ENCODE measurements around the gene SIGLEC6. TPM values are rescaled to one million over a fixed set of nuclear protein-coding genes. Genes with fewer than 3 reads are reported as not detected.

SIGLEC6 gene
- total and polyA plus RNA-seq, 11 donors = 0.10 to 0.40 (median 0.24) TPM; not detected in 5

- TF ChIP-seq CTCF (IDR thresholded peaks at IDR 0.05) = no peak
- no peak for TF ChIP-seq POLR2A (IDR thresholded peaks at IDR 0.05)
- Histone ChIP-seq H3K4me1 (peaks cover 0 to 10% (median 0%) of the 10 kb centered on the region in 12 donors), H3K4me3 (no peak overlapping the region), H3K36me3 (no peaks in the 10 kb centered on the region), H3K27ac (no peak overlapping the region), H3K9me3 (no peaks in the 10 kb centered on the region), H3K27me3 (peaks cover 0 to 17% (median 0%) of the 10 kb centered on the region in 9 donors)
- DNase-seq = no peak
- intact Hi-C loops (cut with DNase I) = no loop called here
- WGBS, 4 donors = 69 to 75% (median 73%) methylated on average over 7 of the region's 7 CpGs
- no peak for ATAC-seq
Observed at GRCh38 chr19:51491586-51491985, 39.9 kb downstream of the SIGLEC6 start.

- no peak overlapping the region for H3K27ac ChIP-seq
- H3K4me3 ChIP-seq = no peak overlapping the region
- no peaks in the 10 kb centered on the region for H3K9me3 ChIP-seq
- WGBS, 4 donors = 26 to 49% (median 42%) methylated on average over 6 to 14 of the region's 14 CpGs
- peaks cover 0 to 10% (median 0%) of the 10 kb centered on the region in 12 donors for H3K4me1 ChIP-seq
- intact Hi-C loops (cut with DNase I) = no loop called here
- H3K36me3 ChIP-seq = no peaks in the 10 kb centered on the region
- DNase-seq = no peak
- H3K27me3 ChIP-seq = peaks cover 0 to 17% (median 0%) of the 10 kb centered on the region in 9 donors
- TF ChIP-seq POLR2A (IDR thresholded peaks at IDR 0.05) (no peak), CTCF (IDR thresholded peaks at IDR 0.05) (no peak)
- ATAC-seq = no peak
Observed at GRCh38 chr19:51490676-51491075, 40.8 kb downstream of the SIGLEC6 start.

GRCh38 chr19:51489113-51489512 is 42.4 kb downstream of the SIGLEC6 start:
- no peaks in the 10 kb centered on the region for H3K36me3 ChIP-seq
- DNase-seq = no peak
- intact Hi-C loops (cut with DNase I) = no loop called here
- no peak overlapping the region for H3K27ac ChIP-seq
- no peaks in the 10 kb centered on the region for H3K9me3 ChIP-seq
- no peak for ATAC-seq
- no peak overlapping the region for H3K4me3 ChIP-seq
- H3K27me3 ChIP-seq = peaks cover 0 to 21% (median 0%) of the 10 kb centered on the region in 9 donors
- peaks cover 0 to 10% (median 0%) of the 10 kb centered on the region in 12 donors for H3K4me1 ChIP-seq
- TF ChIP-seq POLR2A (IDR thresholded peaks at IDR 0.05) = no peak
- no peak for TF ChIP-seq CTCF (IDR thresholded peaks at IDR 0.05)
- WGBS, 4 donors = 28 to 45% (median 42%) methylated on average over 2 of the region's 2 CpGs

- no peaks in the 10 kb centered on the region for H3K9me3 ChIP-seq
- H3K27me3 ChIP-seq = peaks cover 0 to 28% (median 0%) of the 10 kb centered on the region in 9 donors
- H3K4me1 ChIP-seq = peaks cover 0 to 9% (median 0%) of the 10 kb centered on the region in 12 donors
- no peak overlapping the region for H3K4me3 ChIP-seq
- H3K27ac ChIP-seq = no peak overlapping the region
- DNase-seq (no peak), ATAC-seq (no peak)
- whole genome bisulfite sequencing, 4 donors = 57 to 68% (median 65%) methylated on average over 3 of the region's 3 CpGs
- no peaks in the 10 kb centered on the region for H3K36me3 ChIP-seq
- intact Hi-C loops (cut with DNase I) = no loop called here
- TF ChIP-seq CTCF (IDR thresholded peaks at IDR 0.05) (no peak), POLR2A (IDR thresholded peaks at IDR 0.05) (no peak)
Observed at GRCh38 chr19:51488491-51488890, 43.0 kb downstream of the SIGLEC6 start.

Data from heart left ventricle (tissue), 16 donors.